GM12873 (cell line): Measurements from ENCODE around the gene MYO6.
A peak's percentile ranks its signal among the peaks of the same experiment; 100 is the strongest.

Experiments
- CTCF ChIP-seq: IDR thresholded peaks from 2 replicates; pipeline ENCODE4 v1.5.1; 2012; ENCODE audit warnings: low read depth, mild to moderate bottlenecking, moderate library complexity, low read length, control low read depth; ENCODE audit not compliant: insufficient read depth; ENCODE audit errors: missing control alignments

MYO6 gene

GRCh38 chr6:75931011-75931680 is 182.1 kb downstream of the MYO6 start:
- no peak for TF ChIP-seq CTCF

- TF ChIP-seq CTCF = peak; percentile 55
Measured at GRCh38 chr6:75932067-75932466, 183.0 kb downstream of the MYO6 start.

- no peak for TF ChIP-seq CTCF
Measured at GRCh38 chr6:75933387-75933975, 184.4 kb downstream of the MYO6 start.

GRCh38 chr6:75934643-75935472 is 185.8 kb downstream of the MYO6 start:
- TF ChIP-seq CTCF = peak; percentile 82

GRCh38 chr6:75935473-75935793 is 186.4 kb downstream of the MYO6 start:
- TF ChIP-seq CTCF = no peak

DNA sequence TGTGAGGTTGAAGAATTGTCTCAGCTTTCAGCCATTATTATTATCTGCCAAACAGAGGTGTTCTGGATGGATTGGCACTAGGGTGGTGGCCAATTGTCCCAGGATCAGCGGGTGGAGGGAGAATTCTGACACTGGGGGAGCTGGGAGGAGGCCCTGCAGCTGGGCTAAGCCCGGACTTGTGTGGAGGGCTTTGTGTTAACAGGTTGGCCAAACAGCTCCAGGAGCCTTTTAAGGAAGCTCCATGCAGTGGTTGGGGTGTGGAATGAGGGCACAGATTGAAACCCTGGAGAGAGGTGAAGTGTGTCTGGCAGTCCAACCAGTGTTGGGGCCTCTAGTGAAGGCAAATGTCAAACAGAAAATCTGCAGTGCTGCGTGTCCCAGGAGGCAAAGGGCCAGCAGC is 187.6 kb downstream of the MYO6 start:
- no peak for TF ChIP-seq CTCF

GRCh38 chr6:75937846-75938245 is 188.8 kb downstream of the MYO6 start:
- TF ChIP-seq CTCF = no peak
